ENCODE results near the gene DOCK9.

The DOCK9 gene

GRCh38 chr13:98780451-98780850 lies 197.4 kb downstream of the DOCK9 start:
- no peak overlapping the region for H3K4me3 ChIP-seq (ENCODE audit: low read depth, low read length)
- no peak for TF ChIP-seq CTCF (IDR thresholded peaks at IDR 0.05; ENCODE audit: low read depth, low read length)

- H3K4me3 ChIP-seq (ENCODE audit: low read depth, low read length), result no peak overlapping the region
These were observed 198.2 kb downstream of the DOCK9 start for GRCh38 chr13:98779695-98780094.

GRCh38 chr13:98778749-98779148 lies 199.1 kb downstream of the DOCK9 start:
- H3K4me3 ChIP-seq (ENCODE audit: low read depth, low read length), result no peak overlapping the region
- no peak for TF ChIP-seq CTCF (IDR thresholded peaks at IDR 0.05; ENCODE audit: low read depth, low read length)

More at GRCh38 chr13:98779695-98780094, 198.2 kb downstream of the DOCK9 start:
- no peak for TF ChIP-seq CTCF (IDR thresholded peaks at IDR 0.05; ENCODE audit: low read depth, low read length)

GRCh38 chr13:98776644-98777043 lies 201.2 kb downstream of the DOCK9 start:
- TF ChIP-seq CTCF (IDR thresholded peaks at IDR 0.05; ENCODE audit: low read depth, low read length), result no peak
- H3K4me3 ChIP-seq (ENCODE audit: low read depth, low read length), result no peak overlapping the region

GRCh38 chr13:98775844-98776598 lies 201.8 kb downstream of the DOCK9 start:
- no peak overlapping the region for H3K4me3 ChIP-seq (ENCODE audit: low read depth, low read length)
- no peak for TF ChIP-seq CTCF (IDR thresholded peaks at IDR 0.05; ENCODE audit: low read depth, low read length)

- TF ChIP-seq CTCF (IDR thresholded peaks at IDR 0.05; ENCODE audit: low read depth, low read length), result no peak
- H3K4me3 ChIP-seq (ENCODE audit: low read depth, low read length), result no peak overlapping the region
These were observed 202.5 kb downstream of the DOCK9 start for GRCh38 chr13:98775386-98775785.

- no peak for TF ChIP-seq CTCF (IDR thresholded peaks at IDR 0.05; ENCODE audit: low read depth, low read length)
- H3K4me3 ChIP-seq (ENCODE audit: low read depth, low read length), result no peak overlapping the region
These were observed 203.1 kb downstream of the DOCK9 start for GRCh38 chr13:98774776-98775175.

Data from WI38 (cell line).